HCT116 (cell line): ENCODE data around the gene SUPT5H. TPM values are rescaled to one million over a fixed set of nuclear protein-coding genes. Genes with fewer than 3 reads are reported as not detected.

ENCODE experiments used
- ATAC-seq: fragments of 200-7000 bp; cut with Tn5 transposase; 2 replicates; pipeline ENCODE4 v1.9.1; 2020; ENCODE audit warnings: mild to moderate bottlenecking, moderate library complexity
- BruUV-seq: library from RNA; stranded (reverse); fragments of 400-500 nt; replicated peaks from 2 replicates; lab custom pipeline; 2021; lab: Mats Ljungman, UMichigan
- CTCF ChIA-PET: fragments of 300-600 bp; sonication (Branson Sonifier 250); formaldehyde crosslinking; loops from one replicate; lab custom pipeline; 2021; ENCODE audit warnings: antibody characterized with exemption; lab: Charles Lee
- POLR2A ChIA-PET: fragments of 300-600, 350-600 bp; sonication (Branson Sonifier 250); formaldehyde crosslinking; loops from one replicate; lab custom pipeline; 2021; ENCODE audit warnings: antibody characterized with exemption; lab: Charles Lee
- RAD21 ChIA-PET, 2 experiments: fragments of 300-600 bp; sonication (Branson Sonifier 250); formaldehyde crosslinking; loops; one replicate each; lab custom pipeline; 2023; ENCODE audit warnings: low total read pairs in 2 of 2; ENCODE audit not compliant: uncharacterized antibody in 2 of 2, unreplicated experiment in 2 of 2, low non-redundant PET in 1 of 2; lab: Charles Lee
- DNase-seq: peaks from one replicate; pipeline ENCODE4 v3.0.0-alpha.2; 2010; ENCODE audit warnings: low read depth, low spot score
- H2AFZ ChIP-seq: fragments of 200-600 bp; shearing (Covaris generic), sonication (generic); 2 replicates; pipeline ENCODE4 v1.6.1; 2017; ENCODE audit warnings: low read depth, mixed run types, mixed read lengths, antibody characterized with exemption, low read length; ENCODE audit not compliant: poor library complexity, severe bottlenecking
- H3K27ac ChIP-seq: 2 replicates; pipeline ENCODE4 v1.5.1; 2012; ENCODE audit warnings: low read depth, low read length
- H3K27me3 ChIP-seq: fragments of 200-600 bp; sonication (generic); 2 replicates; pipeline ENCODE4 v1.6.1; 2016; ENCODE audit warnings: mixed run types, low read length, mixed read lengths; ENCODE audit not compliant: insufficient read depth
- H3K36me3 ChIP-seq, 2 experiments: fragments of 200-500 bp in 1 of 2; fragments of 200-600 bp in 1 of 2; sonication (Bioruptor generic) in 1 of 2; sonication (generic) in 1 of 2; 2 replicates each; pipeline versions ENCODE4 v1.5.1 to v1.6.1; 2014 to 2016; ENCODE audit warnings: low read length in 2 of 2, inconsistent platforms in 1 of 2, mixed read lengths in 1 of 2, mixed run types in 1 of 2; ENCODE audit not compliant: insufficient read depth in 2 of 2, control insufficient read depth in 1 of 2
- H3K4me1 ChIP-seq, 2 experiments: fragments of 200-600 bp in 1 of 2; sonication (generic) in 1 of 2; 2 replicates each; pipeline versions ENCODE4 v1.5.1 to v1.6.1; 2012 to 2017; ENCODE audit warnings: low read length in 2 of 2, inconsistent platforms in 1 of 2, mild to moderate bottlenecking in 1 of 2, mixed read lengths in 1 of 2, mixed run types in 1 of 2, moderate library complexity in 1 of 2; ENCODE audit not compliant: insufficient read depth in 2 of 2, control insufficient read depth in 1 of 2
- H3K4me2 ChIP-seq: fragments of 200-600 bp; sonication (generic); 2 replicates; pipeline ENCODE4 v1.6.1; 2017; ENCODE audit warnings: mixed run types, low read length, mixed read lengths
- H3K4me3 ChIP-seq, 2 experiments: fragments of 200-600 bp in 1 of 2; sonication (generic) in 1 of 2; replicated peaks in 1 of 2; 2 replicates each; pipeline ENCODE4 v1.5.1; 2011 to 2016; ENCODE audit warnings: low read length in 2 of 2, control low read depth in 1 of 2, low read depth in 1 of 2, mild to moderate bottlenecking in 1 of 2, mixed read lengths in 1 of 2, mixed run types in 1 of 2
- H3K79me2 ChIP-seq: fragments of 200-600 bp; sonication (generic); 2 replicates; pipeline ENCODE4 v1.6.1; 2017; ENCODE audit warnings: mild to moderate bottlenecking, mixed run types, low read length, moderate library complexity, mixed read lengths; ENCODE audit not compliant: insufficient read depth
- H3K9ac ChIP-seq: fragments of 200-600 bp; sonication (generic); 2 replicates; pipeline ENCODE4 v1.6.1; 2016; ENCODE audit warnings: low read length, mixed read lengths
- H3K9me2 ChIP-seq: fragments of 200-600 bp; sonication (generic), shearing (Covaris generic); 2 replicates; pipeline ENCODE4 v1.6.1; 2017; ENCODE audit warnings: mixed run types, mild to moderate bottlenecking, moderate library complexity; ENCODE audit not compliant: insufficient read depth
- H3K9me3 ChIP-seq, 2 experiments: fragments of 200-500 bp in 1 of 2; fragments of 200-600 bp in 1 of 2; sonication (Bioruptor generic) in 1 of 2; sonication (generic) in 1 of 2; 2 replicates each; pipeline ENCODE4 v1.6.1; 2014 to 2017; ENCODE audit warnings: low read length in 2 of 2, mixed read lengths in 2 of 2, inconsistent platforms in 1 of 2, low read depth in 1 of 2, mild to moderate bottlenecking in 1 of 2, mixed run types in 1 of 2, moderate library complexity in 1 of 2; ENCODE audit not compliant: control insufficient read depth in 1 of 2, insufficient read depth in 1 of 2
- H4K20me1 ChIP-seq: fragments of 200-600 bp; sonication (generic), shearing (Covaris generic); 2 replicates; pipeline ENCODE4 v1.6.1; 2017; ENCODE audit warnings: mixed run types, mild to moderate bottlenecking, moderate library complexity; ENCODE audit not compliant: insufficient read depth
- CBX3 ChIP-seq: IDR thresholded peaks from 2 replicates; pipeline ENCODE4 v1.6.1; 2012; ENCODE audit warnings: low read depth
- CEBPB ChIP-seq: IDR thresholded peaks from 2 replicates; pipeline ENCODE4 v1.6.1; 2012; ENCODE audit warnings: low read depth
- EZH2phosphoT487 ChIP-seq: fragments of 200-600 bp; IDR thresholded peaks from 2 replicates; pipeline ENCODE4 v1.6.1; 2018; ENCODE audit warnings: antibody characterized with exemption, borderline replicate concordance
- JUND ChIP-seq: IDR thresholded peaks from 2 replicates; pipeline ENCODE4 v1.6.1; 2012
- POLR2AphosphoS5 ChIP-seq: IDR thresholded peaks from 2 replicates; pipeline ENCODE4 v1.6.1; 2011; ENCODE audit warnings: mild to moderate bottlenecking, low read depth, low read length, moderate library complexity
- RAD21 ChIP-seq: IDR thresholded peaks from 2 replicates; pipeline ENCODE4 v1.6.1; 2012; ENCODE audit warnings: low read depth, mild to moderate bottlenecking
- SIN3A ChIP-seq: IDR thresholded peaks from 2 replicates; pipeline ENCODE4 v1.6.1; 2012; ENCODE audit warnings: low read depth
- SP1 ChIP-seq: IDR thresholded peaks from 2 replicates; pipeline ENCODE4 v1.6.1; 2012; ENCODE audit warnings: low read depth
- SRF ChIP-seq: IDR thresholded peaks from 2 replicates; pipeline ENCODE4 v1.6.1; 2012; ENCODE audit warnings: low read depth
- TCF7L2 ChIP-seq: IDR thresholded peaks from 2 replicates; pipeline ENCODE4 v1.7.0; 2011; ENCODE audit warnings: borderline replicate concordance, inconsistent platforms; ENCODE audit not compliant: insufficient read depth, insufficient read length; ENCODE audit errors: extremely low read depth
- YY1 ChIP-seq: IDR thresholded peaks from 2 replicates; pipeline ENCODE4 v1.6.1; 2011; ENCODE audit warnings: low read length, low read depth, moderate library complexity, mild to moderate bottlenecking; ENCODE audit not compliant: insufficient replicate concordance; ENCODE audit errors: extremely low read depth
- ZNF274 ChIP-seq: fragments of 200-500 bp; sonication (Bioruptor generic); IDR thresholded peaks from 2 replicates; pipeline ENCODE4 v1.6.1; 2014; ENCODE audit warnings: mild to moderate bottlenecking, low read depth, low read length, inconsistent platforms
- intact Hi-C: fragments of 100-400 bp; cut with micrococcal nuclease; formaldehyde crosslinking; loops from 2 replicates; pipeline ENCODE4 v1.10.0; 2022
- total RNA-seq: library from RNA; stranded (reverse); gene quantifications from one replicate; pipeline ENCODE4 v1.2.1, GENCODE V29; 2021; ENCODE audit not compliant: unreplicated experiment
- TF ChIP-seq, protein P1 (sequence below): IDR thresholded peaks from 2 replicates; pipeline ENCODE4 v1.6.1; 2012
- TF ChIP-seq, protein P2 (sequence below): IDR thresholded peaks from 2 replicates; pipeline ENCODE4 v1.6.1; 2011; ENCODE audit warnings: mild to moderate bottlenecking, low read length, moderate library complexity; ENCODE audit not compliant: insufficient replicate concordance; ENCODE audit errors: extremely low read depth
- TF ChIP-seq, protein P3 (sequence below): IDR thresholded peaks from 2 replicates; pipeline ENCODE4 v1.6.1; 2012
- TF ChIP-seq, protein P4 (sequence below), 3 experiments: fragments of 200-600 bp in 1 of 3; sonication (generic) in 1 of 3; IDR thresholded peaks in 2 of 3; conservative IDR thresholded peaks in 1 of 3; 2 replicates each; pipeline ENCODE4 v1.5.1; 2012 to 2017; ENCODE audit warnings: low read depth in 2 of 3, low read length in 2 of 3, antibody characterized with exemption in 1 of 3, borderline replicate concordance in 1 of 3, control low read depth in 1 of 3, mild to moderate bottlenecking in 1 of 3, mixed read lengths in 1 of 3, mixed run types in 1 of 3, moderate library complexity in 1 of 3; ENCODE audit not compliant: insufficient read depth in 1 of 3

SUPT5H gene
- total RNA-seq, 1 experiment from 2014 or later = 120 TPM

DNA sequence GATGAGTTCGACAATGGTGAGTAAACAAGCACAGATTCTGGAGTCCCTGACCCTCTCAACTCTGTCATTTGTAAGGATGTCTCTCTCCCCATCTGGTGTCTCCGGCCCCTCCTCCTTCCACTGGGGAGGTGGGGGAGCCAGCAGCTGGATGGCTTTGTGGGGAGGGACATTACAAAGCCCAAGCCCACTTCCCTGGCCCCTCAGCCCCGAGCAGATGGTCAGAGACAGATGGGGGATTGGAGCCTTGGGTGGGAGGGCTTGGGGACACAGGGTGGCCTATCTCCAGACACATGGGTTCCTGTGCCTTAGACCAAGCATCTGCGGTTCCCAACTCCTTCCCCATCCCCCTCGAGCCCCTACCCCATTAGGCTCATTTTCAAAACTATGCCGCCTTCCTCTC, 37.8 kb downstream of the SUPT5H start:
- TF ChIP-seq YY1 (no peak), JUND (no peak), CBX3 (no peak), SRF (no peak), ZNF274 (no peak), SP1 (no peak), SIN3A (no peak), CEBPB (no peak), POLR2AphosphoS5 (no peak), EZH2phosphoT487 (no peak), RAD21 (no peak), TCF7L2 (no peak)
- TF ChIP-seq, protein P1, sequence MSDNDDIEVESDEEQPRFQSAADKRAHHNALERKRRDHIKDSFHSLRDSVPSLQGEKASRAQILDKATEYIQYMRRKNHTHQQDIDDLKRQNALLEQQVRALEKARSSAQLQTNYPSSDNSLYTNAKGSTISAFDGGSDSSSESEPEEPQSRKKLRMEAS = no peak
- TF ChIP-seq, protein P2, sequence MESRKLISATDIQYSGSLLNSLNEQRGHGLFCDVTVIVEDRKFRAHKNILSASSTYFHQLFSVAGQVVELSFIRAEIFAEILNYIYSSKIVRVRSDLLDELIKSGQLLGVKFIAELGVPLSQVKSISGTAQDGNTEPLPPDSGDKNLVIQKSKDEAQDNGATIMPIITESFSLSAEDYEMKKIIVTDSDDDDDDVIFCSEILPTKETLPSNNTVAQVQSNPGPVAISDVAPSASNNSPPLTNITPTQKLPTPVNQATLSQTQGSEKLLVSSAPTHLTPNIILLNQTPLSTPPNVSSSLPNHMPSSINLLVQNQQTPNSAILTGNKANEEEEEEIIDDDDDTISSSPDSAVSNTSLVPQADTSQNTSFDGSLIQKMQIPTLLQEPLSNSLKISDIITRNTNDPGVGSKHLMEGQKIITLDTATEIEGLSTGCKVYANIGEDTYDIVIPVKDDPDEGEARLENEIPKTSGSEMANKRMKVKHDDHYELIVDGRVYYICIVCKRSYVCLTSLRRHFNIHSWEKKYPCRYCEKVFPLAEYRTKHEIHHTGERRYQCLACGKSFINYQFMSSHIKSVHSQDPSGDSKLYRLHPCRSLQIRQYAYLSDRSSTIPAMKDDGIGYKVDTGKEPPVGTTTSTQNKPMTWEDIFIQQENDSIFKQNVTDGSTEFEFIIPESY = no peak
- TF ChIP-seq, protein P3, sequence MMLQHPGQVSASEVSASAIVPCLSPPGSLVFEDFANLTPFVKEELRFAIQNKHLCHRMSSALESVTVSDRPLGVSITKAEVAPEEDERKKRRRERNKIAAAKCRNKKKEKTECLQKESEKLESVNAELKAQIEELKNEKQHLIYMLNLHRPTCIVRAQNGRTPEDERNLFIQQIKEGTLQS = no peak
- TF ChIP-seq, protein P4, sequence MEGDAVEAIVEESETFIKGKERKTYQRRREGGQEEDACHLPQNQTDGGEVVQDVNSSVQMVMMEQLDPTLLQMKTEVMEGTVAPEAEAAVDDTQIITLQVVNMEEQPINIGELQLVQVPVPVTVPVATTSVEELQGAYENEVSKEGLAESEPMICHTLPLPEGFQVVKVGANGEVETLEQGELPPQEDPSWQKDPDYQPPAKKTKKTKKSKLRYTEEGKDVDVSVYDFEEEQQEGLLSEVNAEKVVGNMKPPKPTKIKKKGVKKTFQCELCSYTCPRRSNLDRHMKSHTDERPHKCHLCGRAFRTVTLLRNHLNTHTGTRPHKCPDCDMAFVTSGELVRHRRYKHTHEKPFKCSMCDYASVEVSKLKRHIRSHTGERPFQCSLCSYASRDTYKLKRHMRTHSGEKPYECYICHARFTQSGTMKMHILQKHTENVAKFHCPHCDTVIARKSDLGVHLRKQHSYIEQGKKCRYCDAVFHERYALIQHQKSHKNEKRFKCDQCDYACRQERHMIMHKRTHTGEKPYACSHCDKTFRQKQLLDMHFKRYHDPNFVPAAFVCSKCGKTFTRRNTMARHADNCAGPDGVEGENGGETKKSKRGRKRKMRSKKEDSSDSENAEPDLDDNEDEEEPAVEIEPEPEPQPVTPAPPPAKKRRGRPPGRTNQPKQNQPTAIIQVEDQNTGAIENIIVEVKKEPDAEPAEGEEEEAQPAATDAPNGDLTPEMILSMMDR (IDR thresholded peaks at IDR 0.05 in 2 of 3, conservative IDR thresholded peaks at IDR 0.05 in 1 of 3; ENCODE audit: borderline replicate concordance in 1 of 3, insufficient read depth in 1 of 3, low read depth in 2 of 3, low read length in 2 of 3) = no peak
- DNase-seq (no peak), ATAC-seq (no peak)
- CTCF ChIA-PET = no interaction called here
- Histone ChIP-seq H3K4me2 (no peak overlapping the region), H3K4me3 (no peak overlapping the region), H3K27ac (no peak overlapping the region), H3K9ac (no peak overlapping the region), H3K4me1 (peaks cover 6 to 16% of the 10 kb centered on the region in 2 experiments), H2AFZ (no peak overlapping the region), H3K9me3 (no peaks in the 10 kb centered on the region), H4K20me1 (no peaks in the 10 kb centered on the region), H3K9me2 (no peaks in the 10 kb centered on the region), H3K36me3 (peaks cover 14 to 38% of the 10 kb centered on the region in 2 experiments; a peak in 3 of 4 replicates), H3K79me2 (peaks cover 66% of the 10 kb centered on the region), H3K27me3 (no peaks in the 10 kb centered on the region)
- RAD21 ChIA-PET = no interaction called here
- POLR2A ChIA-PET = no interaction called here
- intact Hi-C loops = no loop called here
- no TSS peak for BruUV-seq
